Epithelial cell of esophagus (primary cell): ENCODE results near the gene ANKDD1B.
"Not testable (repeated sequence)": the region's sequence is repeated elsewhere in the genome, so short reads cannot be mapped to it uniquely, and the experiment has no call there.

ENCODE experiments used
- DNase-seq: peaks from one replicate; pipeline ENCODE4 v3.0.0; 2010; ENCODE audit warnings: low read depth
- H3K4me3 ChIP-seq: 2 replicates; pipeline ENCODE4 v1.5.1; 2011; ENCODE audit warnings: mild to moderate bottlenecking, low read length, control low read depth
- TF ChIP-seq, protein P1 (sequence below): IDR thresholded peaks from 2 replicates; pipeline ENCODE4 v1.5.1; 2011; ENCODE audit warnings: low read depth, mild to moderate bottlenecking, low read length, control low read depth, inconsistent platforms; ENCODE audit not compliant: insufficient read depth; ENCODE audit errors: missing control alignments

The ANKDD1B gene

GRCh38 chr5:75584641-75585040 lies 26.6 kb upstream of the ANKDD1B start:
- H3K4me3 ChIP-seq: no peak overlapping the region
- TF ChIP-seq, protein P1, sequence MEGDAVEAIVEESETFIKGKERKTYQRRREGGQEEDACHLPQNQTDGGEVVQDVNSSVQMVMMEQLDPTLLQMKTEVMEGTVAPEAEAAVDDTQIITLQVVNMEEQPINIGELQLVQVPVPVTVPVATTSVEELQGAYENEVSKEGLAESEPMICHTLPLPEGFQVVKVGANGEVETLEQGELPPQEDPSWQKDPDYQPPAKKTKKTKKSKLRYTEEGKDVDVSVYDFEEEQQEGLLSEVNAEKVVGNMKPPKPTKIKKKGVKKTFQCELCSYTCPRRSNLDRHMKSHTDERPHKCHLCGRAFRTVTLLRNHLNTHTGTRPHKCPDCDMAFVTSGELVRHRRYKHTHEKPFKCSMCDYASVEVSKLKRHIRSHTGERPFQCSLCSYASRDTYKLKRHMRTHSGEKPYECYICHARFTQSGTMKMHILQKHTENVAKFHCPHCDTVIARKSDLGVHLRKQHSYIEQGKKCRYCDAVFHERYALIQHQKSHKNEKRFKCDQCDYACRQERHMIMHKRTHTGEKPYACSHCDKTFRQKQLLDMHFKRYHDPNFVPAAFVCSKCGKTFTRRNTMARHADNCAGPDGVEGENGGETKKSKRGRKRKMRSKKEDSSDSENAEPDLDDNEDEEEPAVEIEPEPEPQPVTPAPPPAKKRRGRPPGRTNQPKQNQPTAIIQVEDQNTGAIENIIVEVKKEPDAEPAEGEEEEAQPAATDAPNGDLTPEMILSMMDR: peak; percentile 39

GRCh38 chr5:75588666-75589065 lies 22.6 kb upstream of the ANKDD1B start:
- no peak for DNase-seq
- no peak overlapping the region for H3K4me3 ChIP-seq
- TF ChIP-seq, protein P1: no peak

More at GRCh38 chr5:75584641-75585040, 26.6 kb upstream of the ANKDD1B start:
- peak; percentile 17 for DNase-seq

DNA sequence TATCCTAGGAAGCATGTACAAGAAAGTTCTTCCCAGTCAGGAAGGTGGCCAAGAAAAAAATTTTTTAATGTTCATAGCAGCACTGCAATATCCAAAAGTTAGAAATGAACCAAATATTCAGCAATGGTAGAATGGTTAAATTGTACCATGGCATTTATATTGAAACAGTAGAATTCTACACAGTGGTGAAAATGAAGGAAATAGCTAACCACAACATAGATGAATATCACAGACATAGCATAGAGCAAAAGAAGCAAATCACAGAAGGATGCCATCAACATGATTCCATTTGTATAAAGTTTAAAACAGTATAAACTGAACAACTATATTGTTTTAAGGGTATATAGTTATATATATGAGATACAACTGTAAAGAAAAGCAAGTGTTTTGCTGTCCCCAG lies 10.7 kb upstream of the ANKDD1B start:
- no peak overlapping the region for H3K4me3 ChIP-seq
- TF ChIP-seq, protein P1: no peak
- DNase-seq: no peak

DNA sequence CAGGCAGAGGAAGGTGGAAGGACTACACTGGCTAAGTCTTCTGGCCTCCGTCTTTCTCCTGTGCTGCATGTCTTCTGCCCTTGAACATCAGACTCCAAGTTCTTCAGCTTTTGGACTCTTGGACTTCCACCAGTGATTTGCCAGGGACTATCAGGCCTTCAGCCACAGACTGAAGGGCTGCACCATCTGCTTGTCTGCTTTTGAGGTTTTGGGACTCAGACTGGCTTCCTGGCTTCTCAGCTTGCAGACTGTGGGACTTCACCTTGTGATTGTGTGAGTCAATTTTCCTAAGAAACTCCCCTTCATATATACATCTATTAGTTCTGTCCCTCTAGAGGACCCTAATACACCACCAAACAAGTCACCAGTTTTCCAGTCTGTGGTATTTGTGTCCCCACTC lies 9.7 kb upstream of the ANKDD1B start:
- no peak overlapping the region for H3K4me3 ChIP-seq
- peak; percentile 25 for DNase-seq
- TF ChIP-seq, protein P1: no peak

GRCh38 chr5:75601996-75602395 lies 9.3 kb upstream of the ANKDD1B start:
- peak; percentile 90 for DNase-seq
- TF ChIP-seq, protein P1: no peak
- no peak overlapping the region for H3K4me3 ChIP-seq

DNA sequence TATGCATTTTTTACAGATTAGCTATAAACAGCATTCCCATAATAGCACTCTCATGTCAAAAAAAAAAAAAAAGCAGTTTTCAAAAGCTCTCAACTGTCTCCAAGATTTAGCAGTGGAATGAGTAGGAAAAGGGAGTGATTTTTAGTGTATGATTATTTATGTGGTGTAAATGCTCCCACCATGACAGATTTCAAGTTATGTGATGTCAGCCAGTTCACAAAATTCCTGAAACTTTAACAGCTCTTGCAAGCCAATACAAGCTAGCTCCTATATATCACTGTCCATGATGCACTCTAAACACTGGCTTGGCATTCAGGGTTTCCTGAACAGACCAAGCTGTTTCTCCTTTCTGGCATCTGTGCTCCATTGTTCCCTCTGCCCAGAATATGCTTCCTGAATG lies 7.9 kb upstream of the ANKDD1B start:
- no peak overlapping the region for H3K4me3 ChIP-seq
- TF ChIP-seq, protein P1: no peak
- peak; percentile 75 for DNase-seq

DNA sequence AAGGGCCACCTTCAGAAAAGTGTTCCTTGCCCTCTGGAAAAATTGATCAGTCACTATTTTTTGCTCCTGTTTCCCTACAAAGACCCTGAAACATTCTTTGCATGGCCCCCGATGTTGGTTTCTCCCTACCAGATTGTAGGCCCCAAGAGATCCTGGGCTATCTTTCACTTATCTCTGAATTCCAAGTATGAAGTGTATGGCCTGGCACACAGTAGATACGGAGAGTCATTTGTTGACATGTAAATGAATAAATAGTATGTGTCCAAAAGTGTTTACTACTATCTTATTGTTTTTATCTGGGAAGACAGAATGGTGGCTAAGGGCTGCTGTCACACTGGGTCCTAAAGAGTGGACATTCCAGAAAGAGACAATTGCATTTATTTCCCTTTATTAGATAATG lies 7.4 kb upstream of the ANKDD1B start:
- H3K4me3 ChIP-seq: no peak overlapping the region
- DNase-seq: no peak
- TF ChIP-seq, protein P1: no peak

DNA sequence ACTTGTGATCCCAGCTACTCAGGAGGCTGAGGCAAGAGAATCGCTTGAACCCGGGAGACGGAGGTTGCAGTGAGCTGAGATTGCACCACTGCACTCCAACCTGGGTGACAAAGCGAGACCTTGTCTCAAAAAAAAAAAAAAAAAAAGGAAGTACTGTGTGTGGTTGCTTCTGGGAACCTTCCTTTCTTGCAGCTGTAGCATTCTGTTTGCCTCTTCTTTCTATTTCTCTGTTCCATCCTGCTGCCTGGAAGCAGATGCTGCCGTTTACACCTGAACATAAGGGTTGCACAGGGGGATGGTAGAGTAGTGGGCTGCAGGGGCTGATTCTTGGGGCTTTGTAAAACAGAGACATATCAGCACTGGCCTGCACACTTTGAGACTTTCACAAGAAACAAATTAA lies 3.9 kb upstream of the ANKDD1B start:
- H3K4me3 ChIP-seq, DNase-seq: not testable (repeated sequence)
